ENCODE measurements around the gene PIN4.
"Not testable (repeated sequence)": the region's sequence is repeated elsewhere in the genome, so short reads cannot be mapped to it uniquely, and the experiment has no call there.

PIN4 gene

GRCh38 chrX:72201836-72202536 is 20.4 kb downstream of the PIN4 start:
- no peak for DNase-seq (ENCODE audit: low read depth in 2 of 2)

DNA sequence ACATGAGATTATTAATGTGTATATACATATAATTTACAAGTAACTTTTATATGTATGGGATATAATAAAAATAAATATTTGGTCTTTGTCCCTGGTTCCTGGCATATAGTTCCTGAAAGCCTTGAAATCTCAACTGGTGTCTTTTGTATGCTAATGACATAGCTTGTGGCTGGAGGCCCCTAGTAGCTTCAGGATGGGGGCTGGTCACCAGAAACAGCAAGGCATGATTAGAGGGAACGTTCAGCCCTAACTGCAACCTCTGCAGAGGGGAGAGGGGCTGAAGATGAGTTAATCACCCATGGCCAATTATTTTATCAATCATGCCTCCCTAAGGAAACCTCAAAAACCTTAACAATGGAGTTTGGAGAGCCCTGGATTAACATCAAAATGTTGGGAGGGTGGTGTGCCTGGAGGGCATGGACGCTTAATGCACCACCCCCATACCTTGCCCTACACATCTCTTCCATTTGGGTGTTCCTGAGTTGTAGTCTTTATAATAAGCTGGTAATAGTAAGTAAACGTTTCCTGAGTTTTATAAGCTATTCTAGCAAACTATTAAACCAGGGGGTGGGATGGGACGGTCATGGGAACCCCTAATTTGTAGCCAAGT is 21.3 kb downstream of the PIN4 start:
- DNase-seq (ENCODE audit: low read depth in 2 of 2), result no peak

DNA sequence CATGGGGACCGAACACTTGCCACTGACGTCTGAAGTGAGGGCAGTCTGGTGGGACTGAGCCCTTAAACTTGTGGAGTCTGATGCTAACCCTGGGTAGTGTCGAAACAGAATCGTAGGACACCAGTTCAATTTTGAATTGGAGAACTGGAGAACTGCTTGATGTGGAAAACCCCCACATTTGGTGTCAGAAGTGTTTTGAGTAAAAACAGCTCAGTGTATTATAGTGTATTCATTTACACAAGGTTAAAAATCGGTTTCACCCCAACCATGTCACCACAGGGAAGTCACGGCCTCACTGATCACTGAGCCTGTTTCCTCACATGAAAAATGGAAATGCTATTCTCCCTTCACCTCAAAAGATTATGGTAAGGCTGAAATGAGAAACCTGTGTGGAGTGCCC is 21.9 kb downstream of the PIN4 start:
- DNase-seq (ENCODE audit: low read depth in 2 of 2), result no peak

DNA sequence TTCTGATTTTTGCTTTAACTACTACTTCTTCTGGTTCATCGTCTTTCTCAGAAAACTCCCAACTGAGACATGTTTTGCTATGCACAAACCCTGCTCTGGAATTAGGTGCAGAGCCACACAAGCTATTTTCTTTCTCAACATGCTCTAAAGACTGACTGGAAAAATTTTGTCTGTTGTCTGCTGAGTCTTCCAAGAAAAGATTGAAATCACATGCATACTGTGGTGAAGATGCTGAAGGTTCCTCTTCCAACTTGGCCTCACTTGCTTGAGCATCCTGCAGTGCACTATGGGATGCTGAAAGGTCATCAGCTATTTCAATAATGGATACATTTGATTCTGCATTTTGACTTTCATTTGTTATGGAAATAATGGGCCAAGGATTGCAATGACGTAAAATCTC is 24.1 kb downstream of the PIN4 start:
- DNase-seq (ENCODE audit: low read depth in 2 of 2), result no peak

- DNase-seq (ENCODE audit: low read depth in 2 of 2), result no peak
These were observed 25.8 kb downstream of the PIN4 start for GRCh38 chrX:72207366-72207765.

GRCh38 chrX:72208126-72208800 is 26.7 kb downstream of the PIN4 start:
- no peak for DNase-seq (ENCODE audit: low read depth in 2 of 2)

GRCh38 chrX:72216973-72217372 is 35.4 kb downstream of the PIN4 start:
- no peak for DNase-seq (ENCODE audit: low read depth in 2 of 2)

DNA sequence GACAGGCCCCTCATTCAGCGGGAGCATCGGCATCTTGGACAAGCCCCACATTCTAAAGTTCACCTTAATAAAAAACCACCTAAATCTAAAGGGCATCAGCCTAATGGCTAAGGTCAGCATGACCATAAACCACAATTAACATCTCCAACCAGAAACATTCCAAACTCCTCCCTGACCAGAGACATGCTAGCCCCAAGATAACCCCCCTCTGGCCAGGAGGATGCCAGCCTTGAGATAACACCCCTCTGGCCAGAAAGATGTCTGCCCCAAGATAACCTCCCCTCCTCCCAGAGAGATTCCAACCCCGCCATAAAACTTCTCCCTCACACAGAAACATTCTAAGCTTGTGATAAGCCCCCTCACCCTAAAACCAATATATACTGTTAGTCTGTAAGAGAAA is 38.8 kb downstream of the PIN4 start:
- not testable (repeated sequence) for DNase-seq (ENCODE audit: low read depth in 2 of 2)

- DNase-seq (ENCODE audit: low read depth in 2 of 2), result no peak
These were observed 48.7 kb downstream of the PIN4 start for GRCh38 chrX:72230290-72230689.

- DNase-seq (ENCODE audit: low read depth in 2 of 2), result no peak
These were observed 55.3 kb downstream of the PIN4 start for GRCh38 chrX:72236841-72237240.

GRCh38 chrX:72238183-72238582 is 56.6 kb downstream of the PIN4 start:
- no peak for DNase-seq (ENCODE audit: low read depth in 2 of 2)

GRCh38 chrX:72238721-72239475 is 57.3 kb downstream of the PIN4 start, which contains the start of gene ERCC6L:
ERCC6L (minus strand) TSS chrX:72239027; CDS start chrX:72238911, 116 bp downstream.
- peak; percentile 79 for DNase-seq (ENCODE audit: low read depth in 2 of 2)

GRCh38 chrX:72240976-72241375 is 59.4 kb downstream of the PIN4 start:
- DNase-seq (ENCODE audit: low read depth in 2 of 2), result no peak

GRCh38 chrX:72243472-72243871 is 61.9 kb downstream of the PIN4 start:
- no peak for DNase-seq (ENCODE audit: low read depth in 2 of 2)

- no peak for DNase-seq (ENCODE audit: low read depth in 2 of 2)
These were observed 64.0 kb downstream of the PIN4 start for GRCh38 chrX:72245461-72246089.

DNA sequence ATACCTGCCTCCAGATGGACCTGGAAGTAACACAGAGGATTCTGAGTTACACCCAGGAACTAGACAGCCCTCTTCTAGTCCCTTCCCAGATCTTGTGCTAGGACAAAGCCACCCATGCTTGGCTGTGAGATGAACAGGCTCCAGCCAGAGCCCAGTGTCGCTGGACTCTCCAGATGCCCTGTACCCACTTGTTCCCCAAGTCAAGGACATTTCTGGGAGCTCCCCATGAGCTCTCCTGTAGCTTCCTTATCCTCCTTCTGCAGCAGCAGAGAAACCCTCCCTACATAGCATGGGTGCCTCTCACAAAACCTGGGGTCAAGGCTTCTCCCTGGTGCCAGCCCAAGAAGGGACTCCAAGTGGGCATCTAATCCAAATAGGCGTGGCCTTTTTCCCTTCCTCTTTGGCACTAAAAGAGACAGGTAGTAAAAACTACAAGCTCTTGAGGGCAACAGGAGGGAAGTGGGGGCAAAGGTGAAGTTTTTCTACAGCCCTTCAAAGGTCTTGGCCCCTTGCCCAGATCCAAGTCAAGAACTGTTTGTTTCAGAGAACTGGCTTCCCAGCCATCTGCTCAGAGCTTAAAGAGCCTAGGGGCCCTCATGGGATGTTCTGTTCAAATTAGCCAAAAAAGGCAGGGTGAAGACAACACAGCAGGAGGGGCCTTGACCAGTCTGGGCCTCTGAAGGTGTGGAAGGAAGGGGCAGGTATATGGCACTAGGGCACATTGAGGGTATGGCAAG is 65.8 kb downstream of the PIN4 start:
- no peak for DNase-seq (ENCODE audit: low read depth in 2 of 2)

Measured in stimulated activated CD8-positive, alpha-beta memory T cell treated with anti-CD3 and anti-CD28 coated beads, Interleukin-2, amount 100 ng/mL, for 48 hours (primary cell).